Measurements from ENCODE around the gene ALKBH2. TPM values are rescaled to one million over a fixed set of nuclear protein-coding genes. Genes with fewer than 3 reads are reported as not detected.

Gene ALKBH2
- total and polyA plus RNA-seq, 7 experiments from 2014 or later = 13.2 to 23.2 (median 18.0) TPM

DNA sequence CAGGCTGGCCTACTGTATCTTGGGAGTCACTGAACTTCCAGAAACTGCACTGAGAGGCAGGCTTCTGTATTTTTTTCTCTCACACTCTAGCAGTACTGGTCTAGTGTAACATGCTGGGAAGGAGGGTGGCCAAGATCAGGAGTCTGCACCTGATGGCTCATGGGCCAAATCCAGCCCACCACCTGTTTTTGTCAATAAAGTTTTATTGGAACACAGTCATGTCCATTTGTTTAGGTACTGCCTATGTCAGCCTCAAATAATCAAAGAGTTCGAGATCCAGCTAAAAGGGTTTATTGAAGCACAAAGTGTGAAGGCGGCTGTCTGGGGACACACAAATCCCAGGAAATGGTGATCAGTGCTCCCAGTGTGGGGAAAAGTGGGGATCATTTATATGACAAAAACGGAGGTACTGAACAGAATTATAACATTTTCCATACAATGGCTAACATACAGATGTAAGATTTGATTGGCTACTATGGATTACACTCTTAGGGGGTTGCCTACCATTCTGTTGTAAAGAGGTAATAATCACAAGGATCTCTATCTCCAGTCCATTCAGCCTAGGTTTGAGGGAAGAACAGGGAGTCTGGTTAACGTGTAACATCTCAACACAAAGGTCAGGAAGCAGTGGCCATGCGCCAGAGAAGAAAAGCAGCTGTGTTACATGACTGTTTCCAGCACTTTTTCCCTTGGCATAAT, 28.0 kb downstream of the ALKBH2 start:
- no peaks in the 10 kb centered on the region for H3K27me3 Mint-ChIP-seq
- H3K4me1 Mint-ChIP-seq = peaks cover 0 to 6% (median 0%) of the 10 kb centered on the region in 7 donors
- Histone ChIP-seq H3K27ac (ENCODE audit: low read depth, low read length) (no peak overlapping the region), H3K4me3 (ENCODE audit: low read length) (no peak overlapping the region), H3K4me1 (ENCODE audit: control insufficient read depth in 2 of 2, insufficient read depth in 2 of 2, low read length in 2 of 2) (no peaks in the 10 kb centered on the region), H3K9me3 (ENCODE audit: control insufficient read depth in 2 of 3, low read length in 3 of 3) (no peaks in the 10 kb centered on the region), H3K36me3 (ENCODE audit: control insufficient read depth in 2 of 3, insufficient read depth in 3 of 3, low read length in 3 of 3) (peaks cover 0 to 43% (median 0%) of the 10 kb centered on the region in 3 experiments), H3K27me3 (ENCODE audit: control insufficient read depth in 2 of 2, insufficient read depth in 2 of 2, low read length in 2 of 2) (no peaks in the 10 kb centered on the region)
- ATAC-seq (no peak), DNase-seq (no peak)
- no peaks in the 10 kb centered on the region for H3K9me3 Mint-ChIP-seq
- H3K27ac Mint-ChIP-seq = peak overlapping the region in 1 of 9 donors; percentile 83
- POLR2A ChIA-PET = no interaction called here
- CTCF ChIA-PET = no interaction called here
- peaks cover 4 to 47% (median 13%) of the 10 kb centered on the region in 5 donors for H3K36me3 Mint-ChIP-seq
- intact Hi-C loops (cut with micrococcal nuclease) = no loop called here
- H3K4me3 Mint-ChIP-seq = no peak overlapping the region

DNA sequence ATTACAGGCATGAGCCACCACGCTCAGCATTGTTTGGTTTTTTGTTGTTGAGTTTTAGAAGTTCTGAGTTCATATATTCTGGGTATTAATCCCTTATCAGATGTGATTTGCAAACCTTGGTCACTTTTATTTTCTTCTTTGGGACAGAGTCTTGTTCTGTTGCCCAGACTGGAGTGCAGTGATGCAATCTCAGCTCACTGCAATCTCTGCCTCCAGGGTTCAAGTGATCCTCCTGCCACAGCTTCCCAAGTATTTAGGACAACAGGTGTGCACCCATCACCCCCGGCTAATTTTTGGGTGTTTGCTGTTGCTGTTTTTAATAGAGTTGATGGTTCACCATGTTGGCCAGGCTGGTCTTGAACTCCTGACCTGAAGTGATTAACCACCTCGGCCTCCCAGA, 29.1 kb downstream of the ALKBH2 start:
- CTCF ChIA-PET = interaction anchor here (0.6 kb wide), 1 partner anchor 9 kb away, joined by 4 read pairs; no protein-coding TSS in a partner anchor

DNA sequence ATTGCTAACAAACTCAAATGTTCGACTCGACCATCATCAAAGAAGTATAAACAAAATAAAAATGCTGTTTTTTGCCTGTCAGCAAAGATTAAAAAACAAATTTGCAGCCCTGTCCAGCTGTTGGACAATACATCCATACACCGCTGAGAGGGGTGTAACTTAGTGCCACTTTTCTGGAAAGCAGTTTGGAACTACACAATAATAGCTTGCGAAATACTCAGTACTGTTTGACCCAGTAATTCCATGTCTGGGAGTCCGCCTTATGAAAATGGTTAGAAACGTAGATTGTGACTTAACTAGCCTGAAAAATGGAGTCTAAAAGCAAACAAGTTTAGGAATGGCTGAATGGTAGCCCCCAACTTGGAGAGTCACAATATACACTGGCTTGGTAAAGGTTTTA, 34.5 kb downstream of the ALKBH2 start:
- no peaks in the 10 kb centered on the region for H3K27me3 Mint-ChIP-seq

More for the DNA sequence above, 29.1 kb downstream of the ALKBH2 start:
- Mint-ChIP-seq H3K4me1 (no peaks in the 10 kb centered on the region), H3K27me3 (no peaks in the 10 kb centered on the region), H3K27ac (no peak overlapping the region), H3K9me3 (no peaks in the 10 kb centered on the region), H3K4me3 (no peak overlapping the region), H3K36me3 (peaks cover 2 to 40% (median 12%) of the 10 kb centered on the region in 5 donors)
- Histone ChIP-seq H3K27ac (ENCODE audit: low read depth, low read length) (no peak overlapping the region), H3K27me3 (ENCODE audit: control insufficient read depth in 2 of 2, insufficient read depth in 2 of 2, low read length in 2 of 2) (no peaks in the 10 kb centered on the region), H3K4me1 (ENCODE audit: control insufficient read depth in 2 of 2, insufficient read depth in 2 of 2, low read length in 2 of 2) (no peaks in the 10 kb centered on the region), H3K4me3 (ENCODE audit: low read length) (no peak overlapping the region), H3K9me3 (ENCODE audit: control insufficient read depth in 2 of 3, low read length in 3 of 3) (no peaks in the 10 kb centered on the region), H3K36me3 (ENCODE audit: control insufficient read depth in 2 of 3, insufficient read depth in 3 of 3, low read length in 3 of 3) (peaks cover 0 to 32% (median 0%) of the 10 kb centered on the region in 3 experiments)
- intact Hi-C loops (cut with micrococcal nuclease) = no loop called here
- DNase-seq (no peak), ATAC-seq (no peak)
- POLR2A ChIA-PET = no interaction called here

DNA sequence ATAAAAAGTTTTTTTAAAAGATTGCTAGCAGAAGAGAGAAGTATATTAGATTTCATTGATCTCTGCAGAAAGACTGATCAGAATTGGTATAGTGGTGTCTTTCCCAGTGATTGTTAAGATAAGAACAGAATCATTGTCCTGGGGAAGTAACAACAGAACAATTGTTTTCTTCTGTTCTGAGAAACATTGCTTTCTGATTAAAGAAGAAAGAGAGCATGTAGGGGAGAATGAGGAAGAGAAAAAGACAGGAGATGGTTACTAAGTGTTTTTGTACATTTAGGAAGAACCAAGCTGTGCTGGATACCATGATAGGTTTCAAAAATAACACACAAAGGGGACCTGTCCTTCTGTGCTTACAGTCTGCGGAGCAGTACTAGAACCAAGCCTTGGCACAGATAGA, 35.9 kb downstream of the ALKBH2 start:
- Histone ChIP-seq H3K36me3 (ENCODE audit: control insufficient read depth in 2 of 3, insufficient read depth in 3 of 3, low read length in 3 of 3) (peaks cover 0 to 28% (median 0%) of the 10 kb centered on the region in 3 experiments), H3K27ac (ENCODE audit: low read depth, low read length) (no peak overlapping the region), H3K4me1 (ENCODE audit: control insufficient read depth in 2 of 2, insufficient read depth in 2 of 2, low read length in 2 of 2) (peaks cover 7 to 13% of the 10 kb centered on the region in 2 donors), H3K9me3 (ENCODE audit: control insufficient read depth in 2 of 3, low read length in 3 of 3) (no peaks in the 10 kb centered on the region), H3K27me3 (ENCODE audit: control insufficient read depth in 2 of 2, insufficient read depth in 2 of 2, low read length in 2 of 2) (no peaks in the 10 kb centered on the region), H3K4me3 (ENCODE audit: low read length) (no peak overlapping the region)
- Mint-ChIP-seq H3K36me3 (peaks cover 0 to 24% (median 3%) of the 10 kb centered on the region in 5 donors), H3K27me3 (no peaks in the 10 kb centered on the region), H3K27ac (no peak overlapping the region), H3K9me3 (no peaks in the 10 kb centered on the region), H3K4me1 (peaks cover 8 to 19% (median 13%) of the 10 kb centered on the region in 7 donors), H3K4me3 (no peak overlapping the region)
- POLR2A ChIA-PET = no interaction called here
- intact Hi-C loops (cut with micrococcal nuclease) = no loop called here
- DNase-seq (no peak), ATAC-seq (no peak)
- CTCF ChIA-PET = no interaction called here

More for the DNA sequence above, 34.5 kb downstream of the ALKBH2 start:
- H3K36me3 ChIP-seq (ENCODE audit: control insufficient read depth in 2 of 3, insufficient read depth in 3 of 3, low read length in 3 of 3) = peaks cover 0 to 25% (median 0%) of the 10 kb centered on the region in 3 experiments
- H3K27ac Mint-ChIP-seq = no peak overlapping the region
- H3K4me1 Mint-ChIP-seq = peaks cover 5 to 14% (median 7%) of the 10 kb centered on the region in 7 donors
- no peaks in the 10 kb centered on the region for H3K27me3 ChIP-seq (ENCODE audit: control insufficient read depth in 2 of 2, insufficient read depth in 2 of 2, low read length in 2 of 2)
- ATAC-seq (no peak), DNase-seq (no peak)
- intact Hi-C loops (cut with micrococcal nuclease) = no loop called here
- no peaks in the 10 kb centered on the region for H3K9me3 ChIP-seq (ENCODE audit: control insufficient read depth in 2 of 3, low read length in 3 of 3)
- H3K36me3 Mint-ChIP-seq = peaks cover 0 to 29% (median 5%) of the 10 kb centered on the region in 5 donors
- ChIA-PET CTCF (no interaction called here), POLR2A (interaction anchor here (0.7 kb wide), 1 partner anchor 13 kb away, joined by 5 read pairs; no protein-coding TSS in a partner anchor)
- H3K4me3 Mint-ChIP-seq = no peak overlapping the region
- H3K9me3 Mint-ChIP-seq = no peaks in the 10 kb centered on the region
- no peak overlapping the region for H3K27ac ChIP-seq (ENCODE audit: low read depth, low read length)
- H3K4me1 ChIP-seq (ENCODE audit: control insufficient read depth in 2 of 2, insufficient read depth in 2 of 2, low read length in 2 of 2) = peaks cover 7% of the 10 kb centered on the region in 2 donors
- H3K4me3 ChIP-seq (ENCODE audit: low read length) = no peak overlapping the region

DNA sequence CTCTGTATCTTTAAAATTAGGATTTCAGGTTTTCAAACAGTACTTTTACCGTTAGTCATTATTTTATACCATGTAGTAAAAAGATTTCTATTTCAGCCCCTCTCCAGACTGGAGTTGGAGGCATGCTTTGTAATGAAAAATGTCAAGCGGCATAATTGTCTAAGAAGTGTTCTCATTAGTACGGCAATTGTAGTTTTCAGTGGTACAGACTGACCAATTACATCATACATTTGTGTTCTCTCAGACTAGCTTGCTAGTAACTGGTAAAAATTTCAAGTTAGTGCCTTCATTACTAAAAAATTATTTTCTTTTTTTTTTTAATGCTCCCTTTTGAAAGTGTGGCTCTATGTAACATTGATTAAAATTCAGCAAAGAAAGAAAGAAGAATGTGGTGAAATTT, 36.4 kb downstream of the ALKBH2 start:
- Mint-ChIP-seq H3K27me3 (no peaks in the 10 kb centered on the region), H3K9me3 (no peaks in the 10 kb centered on the region), H3K27ac (peak overlapping the region in 1 of 9 donors; percentile 13), H3K4me3 (no peak overlapping the region), H3K4me1 (peaks cover 12 to 24% (median 17%) of the 10 kb centered on the region in 7 donors), H3K36me3 (peaks cover 0 to 24% (median 6%) of the 10 kb centered on the region in 5 donors)
- intact Hi-C loops (cut with micrococcal nuclease) = no loop called here
- H3K9me3 ChIP-seq (ENCODE audit: control insufficient read depth in 2 of 3, low read length in 3 of 3) = no peaks in the 10 kb centered on the region
- H3K36me3 ChIP-seq (ENCODE audit: control insufficient read depth in 2 of 3, insufficient read depth in 3 of 3, low read length in 3 of 3) = peaks cover 0 to 28% (median 0%) of the 10 kb centered on the region in 3 experiments
- DNase-seq = no peak
- CTCF ChIA-PET = no interaction called here
- no peak overlapping the region for H3K27ac ChIP-seq (ENCODE audit: low read depth, low read length)
- POLR2A ChIA-PET = no interaction called here
- H3K27me3 ChIP-seq (ENCODE audit: control insufficient read depth in 2 of 2, insufficient read depth in 2 of 2, low read length in 2 of 2) = no peaks in the 10 kb centered on the region
- ATAC-seq = no peak
- H3K4me1 ChIP-seq (ENCODE audit: control insufficient read depth in 2 of 2, insufficient read depth in 2 of 2, low read length in 2 of 2) = peaks cover 11 to 13% of the 10 kb centered on the region in 2 donors
- no peak overlapping the region for H3K4me3 ChIP-seq (ENCODE audit: low read length)

DNA sequence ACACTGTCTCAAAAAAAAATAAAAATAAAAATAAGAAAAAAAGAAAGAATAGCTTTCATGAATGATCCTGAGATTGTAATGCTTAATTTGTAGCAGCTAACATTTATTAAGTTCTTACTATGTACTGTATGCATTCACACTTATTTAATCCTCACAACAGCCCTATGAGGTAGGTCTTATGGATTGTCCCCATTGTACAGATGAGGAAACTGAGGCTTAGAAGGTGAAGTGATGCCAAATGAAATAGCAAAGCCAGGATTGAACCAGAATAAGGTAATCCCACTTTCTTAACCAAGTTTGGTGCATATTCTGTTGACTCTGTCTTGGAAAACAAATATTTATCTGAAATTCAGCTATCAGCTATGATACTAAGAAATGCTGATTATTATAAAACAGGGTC, 38.8 kb downstream of the ALKBH2 start:
- ATAC-seq (no peak), DNase-seq (no peak)
- Histone ChIP-seq H3K4me3 (ENCODE audit: low read length) (no peak overlapping the region), H3K9me3 (ENCODE audit: control insufficient read depth in 2 of 3, low read length in 3 of 3) (no peaks in the 10 kb centered on the region), H3K27me3 (ENCODE audit: control insufficient read depth in 2 of 2, insufficient read depth in 2 of 2, low read length in 2 of 2) (no peaks in the 10 kb centered on the region), H3K4me1 (ENCODE audit: control insufficient read depth in 2 of 2, insufficient read depth in 2 of 2, low read length in 2 of 2) (peaks cover 13% of the 10 kb centered on the region in 2 donors), H3K27ac (ENCODE audit: low read depth, low read length) (peak overlapping the region; percentile 89), H3K36me3 (ENCODE audit: control insufficient read depth in 2 of 3, insufficient read depth in 3 of 3, low read length in 3 of 3) (peaks cover 0 to 22% (median 0%) of the 10 kb centered on the region in 3 experiments)
- Mint-ChIP-seq H3K4me1 (peaks cover 14 to 27% (median 17%) of the 10 kb centered on the region in 7 donors), H3K36me3 (peaks cover 0 to 20% (median 6%) of the 10 kb centered on the region in 5 donors), H3K27ac (peak overlapping the region in 6 of 9 donors; percentile 17 to 95 (median 69)), H3K4me3 (peak overlapping the region in 2 of 10 donors; percentile 94 to 99), H3K9me3 (no peaks in the 10 kb centered on the region), H3K27me3 (no peaks in the 10 kb centered on the region)
- CTCF ChIA-PET = interaction anchor here (1.0 to 1.6 kb wide), 3 partner anchors 12 to 58 kb away, joined by 3 to 4 read pairs (median 3); partner anchors contain the start of gene ALKBH2
- intact Hi-C loops (cut with micrococcal nuclease) = loop anchor here (5.0 kb wide), 3 partner anchors 322 to 1367 kb away; partner anchors contain the start of genes ANAPC7 (in 1 of the 2), CORO1C (in 1 of the 2) and PWP1 (in 1 of the 2)
- POLR2A ChIA-PET = interaction anchor here (0.6 to 1.2 kb wide), 5 partner anchors 30 to 942 kb away, joined by 3 to 4 read pairs (median 3); partner anchors contain the start of gene ALKBH2
